SK-N-SH treated with all-trans-retinoic acid at 6 μM for 48 hours (cell line): Measurements from ENCODE around the gene STEAP1.

Source experiments
- BACH2 ChIP-seq: fragments of 250-450 bp; sonication (Bioruptor Pico); IDR thresholded peaks from 2 replicates; pipeline ENCODE4 v1.9.0; 2021; ENCODE audit warnings: mild to moderate bottlenecking, borderline replicate concordance
- CSDC2 ChIP-seq: fragments of 250-450 bp; sonication (Bioruptor Pico); IDR thresholded peaks from 2 replicates; pipeline ENCODE4 v1.5.0; 2020; ENCODE audit warnings: mild to moderate bottlenecking, moderate library complexity
- CSRNP3 ChIP-seq: fragments of 250-450 bp; sonication (Bioruptor Pico); IDR thresholded peaks from 2 replicates; pipeline ENCODE4 v1.5.1; 2021; ENCODE audit warnings: mild to moderate bottlenecking, moderate library complexity
- ESRRG ChIP-seq: fragments of 250-450 bp; sonication (Bioruptor Pico); IDR thresholded peaks from 2 replicates; pipeline ENCODE4 v1.6.1; 2021; ENCODE audit warnings: mild to moderate bottlenecking
- GLIS3 ChIP-seq: fragments of 250-450 bp; sonication (Bioruptor Pico); IDR thresholded peaks from 2 replicates; pipeline ENCODE4 v1.5.0; 2020; ENCODE audit warnings: mild to moderate bottlenecking, moderate library complexity
- ISL1 ChIP-seq: fragments of 250-450 bp; sonication (Bioruptor Pico); IDR thresholded peaks from 2 replicates; pipeline ENCODE4 v2.1.2; 2022; ENCODE audit warnings: mild to moderate bottlenecking, moderate library complexity
- PPARA ChIP-seq: fragments of 250-450 bp; sonication (Bioruptor Pico); IDR thresholded peaks from 2 replicates; pipeline ENCODE4 v1.5.0; 2020; ENCODE audit warnings: mild to moderate bottlenecking, borderline replicate concordance
- RARB ChIP-seq: fragments of 250-450 bp; sonication (Bioruptor Pico); IDR thresholded peaks from 2 replicates; pipeline ENCODE4 v1.8.0; 2021; ENCODE audit warnings: mild to moderate bottlenecking, moderate library complexity
- SNAI2 ChIP-seq: fragments of 250-450 bp; sonication (Bioruptor Pico); IDR thresholded peaks from 2 replicates; pipeline ENCODE4 v1.5.0; 2020; ENCODE audit warnings: mild to moderate bottlenecking, moderate library complexity
- TCF4 ChIP-seq: fragments of 250-450 bp; sonication (Bioruptor Pico); IDR thresholded peaks from 2 replicates; pipeline ENCODE4 v1.8.0; 2021; ENCODE audit warnings: mild to moderate bottlenecking, moderate library complexity, borderline replicate concordance
- TOX ChIP-seq: fragments of 250-450 bp; sonication (Bioruptor Pico); IDR thresholded peaks from 2 replicates; pipeline ENCODE4 v1.8.0; 2021; ENCODE audit warnings: mild to moderate bottlenecking, moderate library complexity, borderline replicate concordance
- ZFP3 ChIP-seq: fragments of 250-450 bp; sonication (Bioruptor Pico); IDR thresholded peaks from 2 replicates; pipeline ENCODE4 v1.5.0; 2020; ENCODE audit warnings: mild to moderate bottlenecking, moderate library complexity
- ZFP30 ChIP-seq: fragments of 450-650 bp; formaldehyde crosslinking; IDR thresholded peaks from 2 replicates; pipeline ENCODE4 v1.5.0; 2022; ENCODE audit warnings: mild to moderate bottlenecking, moderate library complexity
- TF ChIP-seq, protein P1 (sequence below): fragments of 250-450 bp; sonication (Bioruptor Pico); IDR thresholded peaks from 2 replicates; pipeline ENCODE4 v1.5.1; 2020; ENCODE audit warnings: low read depth, mild to moderate bottlenecking, moderate library complexity

DNA sequence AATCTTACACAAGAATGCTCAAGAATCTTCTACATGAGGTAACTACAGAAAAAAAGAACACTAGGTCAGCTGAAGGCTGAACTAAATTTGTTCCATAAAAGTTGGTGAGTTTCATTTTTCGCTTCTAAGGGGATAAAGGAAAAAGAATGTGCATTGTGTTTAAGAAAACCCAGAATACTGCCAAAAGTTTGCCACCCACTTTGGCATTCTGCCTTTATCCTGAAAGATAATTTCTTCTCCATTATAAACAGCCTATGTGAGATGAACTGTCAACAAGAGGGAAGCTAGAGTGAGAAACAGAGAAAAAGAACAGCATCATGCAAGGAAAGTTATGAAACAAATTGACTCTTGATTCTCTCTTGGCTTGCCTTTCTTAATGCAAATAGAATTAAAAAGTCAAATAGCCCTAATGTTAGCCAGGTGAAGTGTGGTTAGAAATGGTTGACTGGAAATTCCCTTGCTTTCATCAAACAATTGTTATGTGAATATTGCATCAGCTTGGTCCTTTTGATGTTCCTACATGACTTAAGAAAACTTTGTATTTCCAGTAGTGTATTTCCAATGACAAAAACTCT, 25.8 kb downstream of the STEAP1 start:
- TF ChIP-seq CSDC2 (CRISPR knock-in tag): no peak
- TF ChIP-seq GLIS3 (CRISPR knock-in tag): no peak
- no peak for TF ChIP-seq RARB (CRISPR knock-in tag)
- TF ChIP-seq, protein P1, sequence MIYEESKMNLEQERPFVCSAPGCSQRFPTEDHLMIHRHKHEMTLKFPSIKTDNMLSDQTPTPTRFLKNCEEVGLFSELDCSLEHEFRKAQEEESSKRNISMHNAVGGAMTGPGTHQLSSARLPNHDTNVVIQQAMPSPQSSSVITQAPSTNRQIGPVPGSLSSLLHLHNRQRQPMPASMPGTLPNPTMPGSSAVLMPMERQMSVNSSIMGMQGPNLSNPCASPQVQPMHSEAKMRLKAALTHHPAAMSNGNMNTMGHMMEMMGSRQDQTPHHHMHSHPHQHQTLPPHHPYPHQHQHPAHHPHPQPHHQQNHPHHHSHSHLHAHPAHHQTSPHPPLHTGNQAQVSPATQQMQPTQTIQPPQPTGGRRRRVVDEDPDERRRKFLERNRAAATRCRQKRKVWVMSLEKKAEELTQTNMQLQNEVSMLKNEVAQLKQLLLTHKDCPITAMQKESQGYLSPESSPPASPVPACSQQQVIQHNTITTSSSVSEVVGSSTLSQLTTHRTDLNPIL (CRISPR knock-in tag): no peak
- TF ChIP-seq ESRRG: no peak
- TF ChIP-seq ZFP30: no peak
- no peak for TF ChIP-seq PPARA (CRISPR knock-in tag)
- TF ChIP-seq SNAI2 (CRISPR knock-in tag): no peak
- TF ChIP-seq ISL1 (CRISPR knock-in tag): no peak
- TF ChIP-seq TCF4 (CRISPR knock-in tag): no peak
- no peak for TF ChIP-seq ZFP3 (CRISPR knock-in tag)
- TF ChIP-seq CSRNP3: no peak
- peak; percentile 21; the same call in 1 of the 2 replicates for TF ChIP-seq TOX
- no peak for TF ChIP-seq BACH2 (CRISPR knock-in tag)
